GM21717 (cell line): ENCODE measurements around the gene PITPNC1.
"Not testable (repeated sequence)": the region's sequence is repeated elsewhere in the genome, so short reads cannot be mapped to it uniquely, and the experiment has no call there.

Experiments
- ATAC-seq: cut with Tn5 transposase; IDR thresholded peaks from one replicate; pipeline ENCODE4 v1.9.1; 2021; ENCODE audit warnings: mild to moderate bottlenecking, moderate library complexity; ENCODE audit not compliant: unreplicated experiment

Gene PITPNC1

DNA sequence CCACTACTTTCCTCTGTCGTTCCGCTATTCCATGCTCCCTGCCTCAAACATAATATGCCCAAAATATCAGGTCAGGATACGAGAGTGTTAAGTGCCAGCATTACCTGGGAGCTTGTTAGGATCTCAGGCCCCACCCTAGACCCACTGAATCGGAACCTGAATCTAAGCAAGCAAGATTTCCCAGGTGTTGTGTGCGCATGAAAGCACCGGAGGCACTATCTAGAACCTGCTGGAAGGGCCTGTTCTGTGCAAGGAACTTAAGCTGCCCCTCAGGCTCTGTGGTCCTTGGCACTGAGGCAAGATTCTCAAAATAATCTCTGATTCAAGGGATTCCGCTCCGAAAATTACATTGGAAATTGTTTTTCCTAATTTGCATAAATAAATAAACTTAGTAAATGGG lies 233.0 kb downstream of the PITPNC1 start:
- no peak for ATAC-seq

DNA sequence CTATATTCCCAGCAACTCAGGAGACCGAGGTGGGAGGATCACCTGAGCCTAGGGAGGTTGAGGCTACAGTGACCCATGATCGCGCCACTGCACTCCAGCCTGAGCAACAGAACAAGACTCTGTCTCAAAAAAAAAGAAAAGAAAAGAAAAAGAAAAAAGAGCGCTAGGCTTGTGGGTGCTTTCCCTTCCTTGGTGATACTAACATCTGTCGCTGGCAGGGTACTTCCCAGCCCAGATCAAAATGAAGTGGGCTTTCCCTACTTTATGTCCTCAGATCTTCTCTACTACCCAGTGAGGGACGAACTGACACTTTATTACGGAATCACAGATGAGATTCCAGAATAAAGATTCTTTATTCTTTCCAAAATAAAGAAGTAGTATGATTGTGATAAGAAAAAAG lies 236.9 kb downstream of the PITPNC1 start:
- ATAC-seq, result no peak

- no peak for ATAC-seq
Measured at GRCh38 chr17:67615011-67615561, 238.0 kb downstream of the PITPNC1 start.

DNA sequence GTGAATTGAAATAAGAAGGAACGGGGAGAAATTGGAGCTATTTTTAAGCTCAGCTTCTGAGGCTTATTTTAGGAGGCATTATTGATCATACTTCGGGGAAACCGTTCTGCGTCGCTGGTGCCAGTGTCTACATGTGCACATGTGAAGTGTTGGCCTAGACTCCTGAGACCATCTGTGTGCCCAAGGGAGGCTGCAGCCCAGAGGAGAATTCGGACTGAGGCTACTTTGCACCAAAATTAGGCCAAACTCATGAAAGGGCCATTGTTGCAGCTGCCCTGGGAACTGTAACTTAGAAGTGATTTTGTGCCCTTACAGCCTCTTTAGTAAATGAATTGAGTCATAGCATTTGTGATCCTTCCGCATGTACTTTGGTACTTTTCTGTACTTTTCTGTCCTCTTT lies 238.7 kb downstream of the PITPNC1 start:
- no peak for ATAC-seq

DNA sequence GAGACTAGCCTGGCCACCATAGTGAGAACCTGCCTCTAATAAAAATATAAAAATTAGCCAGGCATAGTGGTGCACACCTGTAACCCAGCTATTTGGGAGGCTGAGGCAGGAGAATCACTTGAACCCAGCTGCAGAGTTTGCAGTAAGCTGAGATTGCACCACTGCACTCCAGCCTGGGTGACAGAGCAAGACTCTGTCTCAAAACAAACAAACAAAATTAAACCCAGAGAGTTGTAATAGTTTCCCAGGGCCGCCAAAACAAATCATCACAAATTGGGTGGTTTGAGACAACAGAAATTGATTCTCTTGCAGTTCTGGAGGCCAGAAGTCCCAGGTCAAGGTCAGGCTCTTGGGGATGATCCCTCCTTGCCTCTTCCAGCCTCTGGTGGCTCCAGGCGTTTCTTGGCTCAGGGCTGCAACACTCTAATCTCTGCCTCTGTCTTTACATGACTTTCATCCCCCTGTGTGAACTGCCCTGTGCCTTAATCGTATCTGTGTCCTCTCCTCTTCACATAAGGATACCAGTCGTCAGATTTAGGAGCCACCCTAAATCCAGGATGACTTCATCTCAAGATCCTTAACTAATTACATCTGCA lies 240.3 kb downstream of the PITPNC1 start:
- ATAC-seq, result no peak

DNA sequence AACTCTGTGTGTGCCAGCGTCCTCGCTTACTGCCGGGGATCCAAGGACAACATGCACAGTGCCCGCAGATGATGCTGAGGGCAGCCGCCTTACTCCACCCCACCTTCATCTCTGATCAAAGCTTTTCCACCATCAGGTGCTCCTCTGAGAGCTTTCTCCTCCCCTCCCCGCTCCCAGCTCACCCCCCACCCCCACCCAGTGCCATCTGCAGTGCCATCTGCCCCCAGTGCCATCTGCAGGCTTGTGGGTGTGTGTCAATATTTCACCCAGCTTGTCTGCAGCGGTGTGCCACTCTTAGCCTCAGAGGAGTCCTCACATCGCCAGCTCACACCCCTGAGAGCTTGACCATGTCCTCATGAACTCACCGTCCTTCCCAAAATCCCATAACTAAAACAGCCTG lies 242.5 kb downstream of the PITPNC1 start:
- no peak for ATAC-seq

- ATAC-seq, result no peak
Measured at GRCh38 chr17:67620088-67620487, 243.0 kb downstream of the PITPNC1 start.

GRCh38 chr17:67620636-67621035 lies 243.6 kb downstream of the PITPNC1 start:
- ATAC-seq, result no peak

- ATAC-seq, result no peak
Measured at GRCh38 chr17:67623767-67624166, 246.7 kb downstream of the PITPNC1 start.

DNA sequence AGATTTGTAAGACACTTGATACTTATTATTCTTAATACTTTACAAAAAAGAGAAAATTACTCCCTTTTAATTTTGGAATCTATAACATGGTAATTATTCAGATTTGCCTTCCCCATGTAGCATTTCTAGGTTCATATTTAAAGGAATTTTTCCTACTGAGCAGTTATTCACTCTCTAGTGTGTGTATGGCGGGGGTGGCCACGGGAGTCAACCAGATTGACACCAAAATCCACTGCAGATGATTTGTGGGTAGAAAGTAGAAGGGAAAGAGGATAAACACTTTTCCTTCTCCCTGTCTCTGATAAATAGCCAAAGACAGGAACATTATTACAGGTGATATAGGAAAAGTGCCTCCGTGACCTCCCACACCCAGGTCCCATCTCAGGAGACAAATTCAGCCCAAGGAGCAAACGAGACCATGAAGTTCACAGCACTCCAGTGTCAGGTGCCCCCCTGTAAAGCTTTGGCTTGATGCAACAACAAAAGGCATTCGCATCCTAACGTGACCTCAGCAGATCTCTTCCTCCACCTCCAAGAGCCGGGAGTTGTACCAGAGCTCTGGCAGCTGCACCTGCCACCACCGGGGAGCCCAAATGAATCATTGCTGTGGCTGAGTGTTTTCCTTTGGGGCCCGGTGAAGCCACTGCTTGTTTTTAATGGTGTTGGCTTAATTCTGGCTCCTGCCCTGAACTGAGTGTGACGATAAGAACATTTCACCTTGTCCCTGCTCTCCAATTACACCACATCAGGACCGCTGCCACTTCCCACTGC lies 248.0 kb downstream of the PITPNC1 start:
- ATAC-seq, result no peak

DNA sequence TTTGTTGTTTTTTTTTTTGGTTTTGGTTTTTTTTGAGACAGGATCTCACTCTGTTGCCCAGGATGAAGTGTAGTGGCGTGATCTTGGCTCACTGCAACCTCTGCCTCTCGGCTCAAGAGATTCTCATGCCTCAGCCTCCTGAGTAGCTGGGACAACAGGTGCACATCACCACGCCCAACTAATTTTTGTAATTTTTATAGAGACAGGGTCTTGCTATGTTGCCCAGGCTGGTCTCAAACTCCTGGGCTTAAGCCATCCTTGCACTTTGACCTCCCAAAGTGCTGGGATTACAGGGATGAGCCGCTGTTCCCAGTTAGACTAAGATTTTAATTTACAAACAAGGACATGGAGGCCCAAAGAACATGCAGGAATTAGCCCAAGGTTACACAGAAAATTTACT lies 248.9 kb downstream of the PITPNC1 start:
- no peak for ATAC-seq

GRCh38 chr17:67628580-67629013 lies 251.5 kb downstream of the PITPNC1 start:
- ATAC-seq, result no peak

DNA sequence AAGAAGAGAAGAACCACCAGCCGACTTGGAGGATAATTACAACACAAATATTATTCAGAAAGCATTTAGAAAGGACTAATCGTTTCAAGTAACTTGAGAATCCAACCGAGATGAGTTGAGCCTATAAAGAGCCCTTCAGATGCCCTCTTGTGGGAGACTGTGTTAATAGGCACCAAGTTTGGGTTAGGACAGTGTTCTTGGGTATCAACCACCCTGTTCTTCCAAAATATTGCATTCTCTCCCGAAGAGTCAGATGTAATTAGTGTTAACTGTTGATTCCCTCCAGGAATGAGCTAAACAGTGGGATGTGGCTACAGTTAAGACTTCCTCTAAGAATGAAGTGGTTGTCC lies 252.9 kb downstream of the PITPNC1 start:
- no peak for ATAC-seq

DNA sequence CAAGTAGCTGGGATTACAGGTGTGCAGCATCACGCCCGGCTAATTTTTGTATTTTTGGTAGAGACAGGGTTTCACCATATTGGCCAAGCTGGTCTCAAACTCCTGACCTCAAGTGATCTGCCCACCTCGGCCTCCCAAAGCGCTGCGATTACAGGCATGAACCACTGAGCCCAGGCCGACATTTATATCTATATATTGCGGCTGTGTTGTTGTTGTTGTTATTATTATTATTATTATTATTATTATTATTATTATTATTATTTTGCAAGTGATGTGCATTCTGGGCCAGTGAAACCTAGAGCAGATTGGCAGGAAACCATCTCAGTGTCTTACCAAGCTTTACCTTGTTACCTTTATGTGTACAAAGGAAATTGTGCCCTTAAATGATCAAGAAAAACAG lies 253.8 kb downstream of the PITPNC1 start:
- not testable (repeated sequence) for ATAC-seq

DNA sequence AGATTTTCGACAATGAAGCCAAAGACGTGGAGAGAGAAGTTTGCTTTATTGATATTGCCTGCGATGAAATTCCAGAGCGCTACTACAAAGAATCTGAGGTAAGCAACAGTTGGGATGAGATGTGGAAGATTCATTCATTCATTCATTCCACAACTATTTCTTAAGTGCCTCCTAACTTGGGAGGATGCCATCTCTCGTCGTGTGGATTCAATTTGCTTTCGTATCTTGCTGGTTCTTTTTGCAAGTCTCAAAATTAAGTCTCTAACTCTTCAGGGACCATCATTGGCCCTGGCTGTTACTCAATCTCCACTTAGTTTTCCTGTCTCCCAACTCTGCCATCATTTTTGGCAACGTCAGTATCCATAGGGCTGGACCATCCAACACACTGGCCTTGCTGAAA lies 255.1 kb downstream of the PITPNC1 start:
- ATAC-seq, result no peak

DNA sequence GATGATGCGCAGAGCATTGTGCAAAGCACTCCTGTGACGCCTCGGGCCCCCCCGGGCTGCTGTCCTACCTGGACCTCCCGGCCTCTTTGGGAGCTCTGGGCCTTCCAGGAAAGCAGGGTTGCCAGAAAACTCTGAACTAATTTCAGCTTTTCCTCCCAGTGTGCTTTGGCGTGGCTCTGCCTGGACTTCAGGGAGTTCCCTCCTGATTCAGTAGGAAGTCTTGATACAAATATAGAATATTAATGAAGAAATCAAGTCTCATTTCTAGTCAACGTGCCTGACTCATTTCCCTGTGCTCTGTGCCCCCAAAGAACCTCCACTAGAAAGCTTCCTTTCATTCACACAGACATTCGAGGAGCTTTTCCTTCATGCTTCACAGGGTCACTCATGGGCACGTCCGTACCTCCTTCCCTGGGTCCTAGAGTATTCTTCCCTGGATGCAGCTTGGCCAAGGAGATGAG lies 256.7 kb downstream of the PITPNC1 start:
- ATAC-seq, result no peak

- no peak for ATAC-seq
Measured at GRCh38 chr17:67635681-67636080, 258.6 kb downstream of the PITPNC1 start.

DNA sequence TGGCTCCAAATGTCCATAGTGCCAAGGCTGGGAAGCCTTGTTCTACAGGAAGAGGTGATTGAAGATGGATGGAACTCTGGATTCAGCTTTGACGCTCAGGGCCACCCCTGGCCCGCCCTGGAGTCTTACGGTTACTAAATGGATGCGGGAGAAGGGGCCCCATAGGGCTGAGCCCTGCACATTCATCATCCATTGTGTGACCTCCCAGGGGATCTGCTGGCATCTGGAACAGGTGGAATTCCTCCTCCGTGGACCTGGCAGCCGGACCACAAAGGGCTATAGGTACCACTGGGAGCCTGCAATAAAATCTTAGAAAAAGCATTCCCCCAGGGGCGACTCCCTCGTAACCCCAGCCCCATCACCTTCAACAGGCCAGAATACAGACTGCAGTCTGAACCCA lies 259.2 kb downstream of the PITPNC1 start:
- no peak for ATAC-seq

GRCh38 chr17:67636834-67637520 lies 259.9 kb downstream of the PITPNC1 start:
- no peak for ATAC-seq

DNA sequence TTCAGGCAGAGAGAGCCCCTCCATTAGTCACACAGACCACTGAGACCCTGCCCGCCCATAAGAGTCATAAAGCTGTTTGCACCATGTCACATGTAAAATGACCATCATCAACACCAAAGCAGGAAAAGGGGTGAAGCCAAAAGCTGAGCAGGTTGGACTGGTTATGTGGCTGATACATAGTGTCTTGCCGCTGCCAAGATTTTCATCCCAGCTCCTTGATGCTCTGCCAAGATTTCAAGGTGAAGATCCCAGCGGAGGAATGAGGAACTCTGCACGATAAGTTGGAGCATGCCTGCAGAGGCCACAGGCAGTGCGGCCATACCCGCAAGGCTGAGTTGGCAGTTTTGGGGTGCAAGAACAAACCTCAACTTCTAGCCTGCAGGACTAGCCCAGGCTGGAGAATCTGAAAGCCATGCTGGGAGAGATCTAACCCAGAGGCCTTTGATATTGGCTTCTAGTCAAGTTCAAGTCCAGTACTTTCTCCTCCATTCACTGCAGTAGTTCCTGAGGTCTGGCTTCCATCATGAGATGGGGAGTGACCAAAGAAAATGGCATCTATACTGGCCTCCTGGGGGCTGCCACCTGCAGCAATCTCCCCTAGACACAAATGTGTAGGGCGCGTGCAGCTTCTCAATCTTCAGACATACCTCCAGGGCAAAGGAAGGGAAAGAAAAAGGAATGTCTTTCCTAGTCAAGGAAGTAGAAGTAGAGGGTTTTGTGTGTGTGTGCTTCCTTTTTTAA lies 261.0 kb downstream of the PITPNC1 start:
- no peak for ATAC-seq

GRCh38 chr17:67638871-67639270 lies 261.8 kb downstream of the PITPNC1 start:
- ATAC-seq, result no peak
